Ascending aorta (tissue), 2 donors: ENCODE results near the gene EFCC1. TPM values are rescaled to one million over a fixed set of nuclear protein-coding genes. Genes with fewer than 3 reads are reported as not detected.

Source experiments
- DNase-seq, 2 donors: peaks; one replicate each; pipeline ENCODE4 v3.0.0-alpha.2; 2019; ENCODE audit warnings: low spot score in 2 of 2
- H3K27ac ChIP-seq, 2 donors: fragments of 200-600 bp; sonication (generic); one replicate each; pipeline ENCODE4 v1.5.1; 2016 to 2017; ENCODE audit warnings: mild to moderate bottlenecking in 1 of 2
- H3K27me3 ChIP-seq: fragments of 200-600 bp; sonication (generic); one replicate; pipeline ENCODE4 v1.5.1; 2017
- H3K36me3 ChIP-seq, 2 donors: fragments of 200-600 bp; sonication (generic); one replicate each; pipeline ENCODE4 v1.5.1; 2016
- H3K4me1 ChIP-seq, 2 donors: fragments of 200-600 bp; sonication (generic); one replicate each; pipeline ENCODE4 v1.5.1; 2016 to 2017; ENCODE audit warnings: mild to moderate bottlenecking in 1 of 2
- H3K4me3 ChIP-seq, 2 donors: fragments of 200-600 bp; sonication (generic); one replicate each; pipeline ENCODE4 v1.5.1; 2016 to 2017; ENCODE audit warnings: mild to moderate bottlenecking in 1 of 2
- H3K9me3 ChIP-seq, 2 donors: fragments of 200-600 bp; sonication (generic); one replicate each; pipeline ENCODE4 v1.5.1; 2016
- CTCF ChIP-seq, 3 experiments: fragments of 200-600 bp in 2 of 3; fragments of 450-650 bp in 1 of 3; sonication (generic) in 2 of 3; IDR thresholded peaks; one replicate each; pipeline ENCODE4 v1.5.1; 2016 to 2019; ENCODE audit warnings: antibody characterized with exemption in 3 of 3, mild to moderate bottlenecking in 1 of 3, moderate library complexity in 1 of 3
- intact Hi-C: fragments of 100-400 bp; cut with DNase I; formaldehyde crosslinking; loops from one replicate; pipeline ENCODE4 v1.15.1; 2023
- total RNA-seq: library from RNA; depleted of rRNA; stranded (reverse); fragments of >200 nt; gene quantifications from one replicate; pipeline ENCODE4 v1.1.0, GENCODE V29; 2016

EFCC1 gene
- total RNA-seq, 1 donor from 2014 or later: 3.6 TPM

DNA sequence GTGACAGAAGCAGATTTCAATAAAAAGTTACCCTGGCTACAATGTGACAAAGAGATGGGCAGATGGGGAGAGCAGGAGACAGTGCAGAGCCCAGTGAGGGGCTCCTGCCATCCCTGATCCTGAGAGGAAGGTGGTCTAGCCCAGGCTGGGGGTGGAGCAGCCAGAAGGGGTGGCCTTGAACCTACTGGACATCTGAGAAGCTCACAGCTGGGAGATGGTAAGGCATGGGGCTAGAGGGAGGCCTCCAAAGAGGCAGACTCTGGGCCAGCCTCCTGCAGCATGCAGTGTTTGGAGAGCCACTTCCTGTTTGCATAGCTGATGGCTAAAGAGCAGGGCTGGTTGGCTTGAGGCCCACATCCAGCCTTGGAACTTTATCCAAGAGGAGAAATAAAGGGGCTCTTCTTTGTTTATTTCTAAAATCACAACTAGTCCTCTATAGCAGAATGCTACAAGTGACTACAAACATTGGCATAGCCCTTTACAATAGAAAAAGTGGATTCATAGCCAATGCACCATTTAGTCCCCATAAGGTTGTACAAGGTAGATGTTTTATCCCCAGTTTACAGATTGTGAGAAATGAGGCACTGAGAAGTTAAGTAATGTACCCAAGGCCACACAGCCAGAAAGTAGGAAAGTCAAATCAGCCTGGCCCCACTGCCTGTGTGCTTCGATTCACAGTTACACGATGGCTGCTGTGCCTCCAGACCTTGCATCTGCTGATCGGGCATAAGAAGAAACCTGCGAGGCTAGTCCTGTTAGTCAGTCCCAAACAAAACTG is 4.6 kb downstream of the EFCC1 start:
- H3K27ac ChIP-seq: no peak overlapping the region
- peaks cover 3% of the 10 kb centered on the region for H3K27me3 ChIP-seq
- intact Hi-C loops: no loop called here
- no peak for DNase-seq
- H3K9me3 ChIP-seq: no peaks in the 10 kb centered on the region
- H3K4me1 ChIP-seq: peaks cover 0 to 4% of the 10 kb centered on the region in 2 donors
- no peaks in the 10 kb centered on the region for H3K36me3 ChIP-seq
- no peak overlapping the region for H3K4me3 ChIP-seq
- no peak for TF ChIP-seq CTCF (IDR thresholded peaks at IDR 0.05)

DNA sequence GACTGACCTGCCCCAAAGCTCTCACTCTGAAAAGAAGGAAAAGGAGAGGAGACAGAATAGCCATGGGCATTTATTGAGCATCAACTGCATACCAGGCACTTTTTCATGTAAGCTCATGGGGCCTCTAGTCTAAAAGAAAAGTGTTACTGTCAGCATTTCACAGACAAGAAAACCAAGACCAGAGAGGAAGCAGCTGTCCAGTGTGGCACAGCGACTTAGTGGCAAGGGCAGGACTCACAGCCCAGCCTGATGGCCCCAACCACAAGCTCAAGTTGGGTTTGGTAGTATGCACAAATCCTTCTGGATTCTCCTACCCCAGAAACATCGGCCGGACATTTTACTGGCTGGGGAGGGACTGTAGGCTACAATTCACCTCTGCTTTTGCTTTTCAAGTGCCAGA is 5.8 kb downstream of the EFCC1 start:
- Histone ChIP-seq H3K36me3 (no peaks in the 10 kb centered on the region), H3K4me3 (no peak overlapping the region), H3K27me3 (peaks cover 3% of the 10 kb centered on the region), H3K4me1 (no peaks in the 10 kb centered on the region), H3K9me3 (no peaks in the 10 kb centered on the region), H3K27ac (no peak overlapping the region)
- intact Hi-C loops: no loop called here
- TF ChIP-seq CTCF (IDR thresholded peaks at IDR 0.05): no peak
- DNase-seq: no peak

DNA sequence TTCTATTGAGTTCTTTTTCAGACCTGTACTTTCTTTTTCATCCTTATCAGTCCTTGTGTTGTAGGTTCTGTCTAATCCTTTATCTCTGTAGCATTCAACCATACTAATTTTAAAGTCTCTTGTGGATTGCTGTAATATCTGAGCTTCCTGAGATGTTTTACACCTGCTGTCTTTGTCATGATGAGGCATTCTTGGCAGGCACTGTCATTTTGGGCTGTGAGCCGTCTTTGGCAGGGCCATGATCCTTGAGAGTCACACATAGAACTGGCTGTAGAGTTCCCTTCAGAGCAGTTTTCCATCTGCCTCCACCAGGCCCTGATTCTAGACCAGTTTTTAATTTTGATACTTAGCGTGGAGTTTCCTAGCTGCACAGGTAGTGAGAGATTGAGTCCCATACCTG is 6.7 kb downstream of the EFCC1 start:
- intact Hi-C loops: no loop called here
- no peak for DNase-seq
- no peak for TF ChIP-seq CTCF (IDR thresholded peaks at IDR 0.05)

GRCh38 chr3:129009266-129009665 is 8.2 kb downstream of the EFCC1 start:
- Histone ChIP-seq H3K4me3 (no peak overlapping the region), H3K4me1 (no peaks in the 10 kb centered on the region), H3K27ac (no peak overlapping the region), H3K36me3 (no peaks in the 10 kb centered on the region), H3K9me3 (no peaks in the 10 kb centered on the region), H3K27me3 (peaks cover 3% of the 10 kb centered on the region)
- intact Hi-C loops: no loop called here
- DNase-seq: no peak
- TF ChIP-seq CTCF (IDR thresholded peaks at IDR 0.05): no peak

More for the DNA sequence above, 6.7 kb downstream of the EFCC1 start:
- Histone ChIP-seq H3K4me3 (no peak overlapping the region), H3K36me3 (no peaks in the 10 kb centered on the region), H3K9me3 (no peaks in the 10 kb centered on the region), H3K4me1 (no peaks in the 10 kb centered on the region), H3K27ac (no peak overlapping the region), H3K27me3 (peaks cover 3% of the 10 kb centered on the region)

DNA sequence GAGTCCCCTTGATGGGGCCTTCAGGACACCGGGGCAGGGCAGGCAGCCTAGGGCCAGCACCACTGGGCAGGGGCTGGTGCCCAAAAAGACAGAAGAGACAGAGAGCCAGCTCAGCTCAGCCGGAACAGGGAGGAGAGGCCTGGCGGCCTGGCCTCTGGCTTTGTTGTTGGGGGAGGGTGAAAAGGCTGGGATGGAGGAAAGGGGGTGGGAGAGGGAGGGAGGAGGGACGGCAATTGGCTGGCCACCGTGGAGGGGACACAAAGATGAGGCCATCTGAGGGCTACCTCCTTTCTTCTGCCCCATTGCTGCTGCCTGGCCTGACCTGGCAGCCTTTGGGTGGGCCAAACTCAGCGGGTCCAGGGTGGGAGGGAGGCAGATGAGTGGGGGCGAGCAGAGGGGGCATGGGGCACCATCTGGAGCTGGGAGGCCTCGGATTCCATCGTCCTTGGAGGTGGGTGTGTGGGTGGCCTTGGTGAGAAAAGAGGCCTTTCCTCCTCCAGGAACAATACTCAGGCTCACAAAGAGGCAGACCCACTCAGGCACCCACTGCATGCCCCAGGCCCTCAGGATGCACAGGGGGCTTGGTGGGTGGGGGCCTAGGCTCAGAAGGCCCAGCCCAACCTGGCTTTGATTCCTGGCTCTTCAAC is 9.3 kb downstream of the EFCC1 start:
- no peak for DNase-seq
- Histone ChIP-seq H3K27ac (no peak overlapping the region), H3K4me3 (no peak overlapping the region), H3K9me3 (no peaks in the 10 kb centered on the region), H3K4me1 (no peaks in the 10 kb centered on the region), H3K27me3 (no peaks in the 10 kb centered on the region), H3K36me3 (no peaks in the 10 kb centered on the region)
- intact Hi-C loops: no loop called here
- TF ChIP-seq CTCF (IDR thresholded peaks at IDR 0.05): no peak
